Measurements from ENCODE around the gene IGFBP2. TPM values are rescaled to one million over a fixed set of nuclear protein-coding genes. Genes with fewer than 3 reads are reported as not detected.

IGFBP2 gene
- total and polyA plus RNA-seq, 2 of the 8 experiments (the other 6 are each of a cell fraction or from before 2014, with no cell fraction given): 326 to 782 TPM

DNA sequence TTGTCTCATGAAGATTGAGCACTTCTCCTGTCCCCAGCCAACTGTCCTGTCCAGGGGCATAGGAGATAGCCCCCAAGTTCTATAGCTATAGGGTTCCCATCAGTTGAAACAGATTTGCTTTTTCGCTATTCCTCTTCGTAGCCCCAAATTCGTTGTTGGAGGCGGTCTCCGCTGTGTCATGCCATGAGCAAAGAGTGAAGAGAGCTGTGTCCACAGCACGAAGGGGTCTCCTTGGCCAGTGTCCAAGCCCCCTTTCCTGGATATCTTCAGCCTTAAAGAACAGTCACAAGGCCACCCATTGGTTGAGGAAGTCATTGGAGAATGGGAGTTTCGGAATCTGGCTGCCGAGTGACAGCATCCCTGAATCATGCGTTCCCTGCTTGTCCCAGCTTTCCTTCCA, 41.2 kb downstream of the IGFBP2 start:
- Histone ChIP-seq H3K56ac (replicated peaks; ENCODE audit: insufficient read length, low read depth, low read length) (no peak overlapping the region), H3K18ac (ENCODE audit: extremely low read depth, low read length) (no peak overlapping the region), H2AFZ (ENCODE audit: low read length) (no peak overlapping the region), H3K14ac (ENCODE audit: insufficient read length) (no peak overlapping the region), H3K4me3 (ENCODE audit: extremely low read depth in 1 of 4, insufficient read depth in 2 of 4, low read depth in 3 of 4, low read length in 4 of 4) (no peak overlapping the region), H3K79me2 (ENCODE audit: control insufficient read depth in 1 of 2, insufficient read depth in 2 of 2, low read length in 2 of 2) (no peaks in the 10 kb centered on the region), H4K20me1 (replicated peaks in 1 of 2; ENCODE audit: control insufficient read depth in 1 of 2, insufficient read depth in 2 of 2, low read length in 2 of 2) (no peaks in the 10 kb centered on the region), H2BK120ac (replicated peaks; ENCODE audit: low read depth, low read length) (no peak overlapping the region), H2BK20ac (ENCODE audit: low read length) (no peak overlapping the region), H3K23me2 (ENCODE audit: low read depth, low read length) (no peaks in the 10 kb centered on the region), H3K4me1 (replicated peaks in 1 of 4; ENCODE audit: control insufficient read depth in 3 of 4, insufficient read depth in 4 of 4, low read length in 3 of 4) (peaks cover 0 to 4% (median under 1%) of the 10 kb centered on the region in 4 experiments; a peak in 3 of 7 replicates), H3K79me1 (ENCODE audit: low read depth, low read length) (no peaks in the 10 kb centered on the region), H3K27me3 (replicated peaks in 1 of 4; ENCODE audit: control insufficient read depth in 3 of 4, extremely low read depth in 1 of 4, insufficient read depth in 3 of 4, low read length in 3 of 4) (no peaks in the 10 kb centered on the region), H3K4ac (replicated peaks; ENCODE audit: insufficient read length, low read depth, low read length) (no peak overlapping the region), H3K9ac (replicated peaks in 1 of 4; ENCODE audit: extremely low read depth in 1 of 4, low read depth in 3 of 4, low read length in 3 of 4) (no peak overlapping the region), H4K5ac (ENCODE audit: insufficient read length, low read depth, low read length) (no peak overlapping the region), H4K8ac (ENCODE audit: extremely low read depth, insufficient read depth, low read length) (no peak overlapping the region), H3K4me2 (ENCODE audit: insufficient read depth in 1 of 2, low read depth in 2 of 2, low read length in 2 of 2) (no peak overlapping the region), H3K27ac (ENCODE audit: low read depth, low read length) (no peak overlapping the region), H2AK5ac (ENCODE audit: low read depth, low read length) (no peak overlapping the region), H2BK15ac (ENCODE audit: low read length) (no peak overlapping the region), H4K91ac (replicated peaks; ENCODE audit: insufficient read length, low read length) (no peak overlapping the region), H3K9me3 (ENCODE audit: insufficient read depth in 2 of 2, low read depth in 1 of 2, low read length in 1 of 2) (no peaks in the 10 kb centered on the region), H3K23ac (ENCODE audit: insufficient read length) (no peak overlapping the region), H2BK12ac (ENCODE audit: low read depth, low read length) (no peak overlapping the region), H3K36me3 (ENCODE audit: control insufficient read depth in 2 of 4, insufficient read depth in 4 of 4, low read length in 3 of 4) (no peaks in the 10 kb centered on the region; a peak in 1 of 8 replicates), H2BK5ac (ENCODE audit: low read depth, low read length) (no peak overlapping the region)
- ChIA-PET CTCF (ENCODE audit: partially characterized antibody) (interaction anchor here (0.6 to 6.9 kb wide), 8 partner anchors 8 to 157 kb away, joined by 3 to 54 read pairs (median 7); no protein-coding TSS in a partner anchor), POLR2A (ENCODE audit: partially characterized antibody) (interaction anchor here (0.9 kb wide), 1 partner anchor 162 kb away, joined by 3 read pairs; no protein-coding TSS in a partner anchor)
- no peak for FAIRE-seq
- 98% methylated on average over 9 of the region's 9 CpGs; no CpG with 5 or more reads in 1 of the 2 experiments for WGBS, 2 experiments (ENCODE audit: extremely low coverage in 1 of 2, insufficient coverage in 1 of 2, insufficient read length in 1 of 2, insufficient replicate concordance in 2 of 2, low coverage in 1 of 2, low lambda C conversion rate in 2 of 2, missing lambda C conversion rate in 1 of 2)
- no peak for TF ChIP-seq GTF2F1 (IDR thresholded peaks at IDR 0.05; ENCODE audit: borderline replicate concordance, low read depth, low read length)
- TF ChIP-seq, protein P1, sequence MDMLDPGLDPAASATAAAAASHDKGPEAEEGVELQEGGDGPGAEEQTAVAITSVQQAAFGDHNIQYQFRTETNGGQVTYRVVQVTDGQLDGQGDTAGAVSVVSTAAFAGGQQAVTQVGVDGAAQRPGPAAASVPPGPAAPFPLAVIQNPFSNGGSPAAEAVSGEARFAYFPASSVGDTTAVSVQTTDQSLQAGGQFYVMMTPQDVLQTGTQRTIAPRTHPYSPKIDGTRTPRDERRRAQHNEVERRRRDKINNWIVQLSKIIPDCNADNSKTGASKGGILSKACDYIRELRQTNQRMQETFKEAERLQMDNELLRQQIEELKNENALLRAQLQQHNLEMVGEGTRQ (IDR thresholded peaks at IDR 0.05; ENCODE audit: low read length): no peak
- no peak for TF ChIP-seq KDM5A (IDR thresholded peaks at IDR 0.05; ENCODE audit: low read length)
- TF ChIP-seq, protein P2, sequence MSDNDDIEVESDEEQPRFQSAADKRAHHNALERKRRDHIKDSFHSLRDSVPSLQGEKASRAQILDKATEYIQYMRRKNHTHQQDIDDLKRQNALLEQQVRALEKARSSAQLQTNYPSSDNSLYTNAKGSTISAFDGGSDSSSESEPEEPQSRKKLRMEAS (IDR thresholded peaks at IDR 0.05): no peak
- TF ChIP-seq BACH1 (IDR thresholded peaks at IDR 0.05; ENCODE audit: low read length): no peak
- no peak for TF ChIP-seq RNF2 (IDR thresholded peaks at IDR 0.05; ENCODE audit: borderline replicate concordance, low read depth, low read length, missing control alignments, poor library complexity, severe bottlenecking)
- DNase-seq (ENCODE audit: low read depth in 1 of 2, low spot score in 2 of 2): no peak

All from H1 (cell line).